GM12873 (cell line): ENCODE measurements around the gene COL23A1.

Source experiments
- TF ChIP-seq, protein P1 (sequence below): IDR thresholded peaks from 2 replicates; pipeline ENCODE4 v1.5.1; 2012; ENCODE audit warnings: low read depth, mild to moderate bottlenecking, moderate library complexity, low read length, control low read depth; ENCODE audit not compliant: insufficient read depth; ENCODE audit errors: missing control alignments

Gene COL23A1

DNA sequence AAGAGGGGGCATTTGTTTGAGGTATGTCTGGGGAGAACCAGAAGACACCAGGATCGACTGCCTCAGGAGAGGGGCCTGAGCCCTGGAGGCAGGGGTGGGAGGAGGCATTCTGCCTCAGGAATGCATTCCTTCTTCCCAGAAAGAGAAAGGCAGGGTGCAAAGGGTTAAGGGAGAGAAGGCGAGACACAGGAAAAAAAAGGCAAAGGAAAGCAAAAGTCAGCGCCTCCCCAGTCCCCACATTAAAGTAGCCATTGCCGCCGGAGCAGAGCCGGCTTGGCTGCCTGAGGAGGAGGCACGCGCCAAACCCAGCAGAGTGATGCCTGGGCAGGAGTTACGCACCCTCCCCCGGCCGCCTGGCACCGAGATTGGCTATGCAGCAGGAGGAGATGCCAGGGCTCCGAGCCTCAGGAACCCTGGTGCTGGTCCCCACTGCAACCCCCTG lies 233.7 kb downstream of the COL23A1 start:
- TF ChIP-seq, protein P1, sequence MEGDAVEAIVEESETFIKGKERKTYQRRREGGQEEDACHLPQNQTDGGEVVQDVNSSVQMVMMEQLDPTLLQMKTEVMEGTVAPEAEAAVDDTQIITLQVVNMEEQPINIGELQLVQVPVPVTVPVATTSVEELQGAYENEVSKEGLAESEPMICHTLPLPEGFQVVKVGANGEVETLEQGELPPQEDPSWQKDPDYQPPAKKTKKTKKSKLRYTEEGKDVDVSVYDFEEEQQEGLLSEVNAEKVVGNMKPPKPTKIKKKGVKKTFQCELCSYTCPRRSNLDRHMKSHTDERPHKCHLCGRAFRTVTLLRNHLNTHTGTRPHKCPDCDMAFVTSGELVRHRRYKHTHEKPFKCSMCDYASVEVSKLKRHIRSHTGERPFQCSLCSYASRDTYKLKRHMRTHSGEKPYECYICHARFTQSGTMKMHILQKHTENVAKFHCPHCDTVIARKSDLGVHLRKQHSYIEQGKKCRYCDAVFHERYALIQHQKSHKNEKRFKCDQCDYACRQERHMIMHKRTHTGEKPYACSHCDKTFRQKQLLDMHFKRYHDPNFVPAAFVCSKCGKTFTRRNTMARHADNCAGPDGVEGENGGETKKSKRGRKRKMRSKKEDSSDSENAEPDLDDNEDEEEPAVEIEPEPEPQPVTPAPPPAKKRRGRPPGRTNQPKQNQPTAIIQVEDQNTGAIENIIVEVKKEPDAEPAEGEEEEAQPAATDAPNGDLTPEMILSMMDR: no peak

DNA sequence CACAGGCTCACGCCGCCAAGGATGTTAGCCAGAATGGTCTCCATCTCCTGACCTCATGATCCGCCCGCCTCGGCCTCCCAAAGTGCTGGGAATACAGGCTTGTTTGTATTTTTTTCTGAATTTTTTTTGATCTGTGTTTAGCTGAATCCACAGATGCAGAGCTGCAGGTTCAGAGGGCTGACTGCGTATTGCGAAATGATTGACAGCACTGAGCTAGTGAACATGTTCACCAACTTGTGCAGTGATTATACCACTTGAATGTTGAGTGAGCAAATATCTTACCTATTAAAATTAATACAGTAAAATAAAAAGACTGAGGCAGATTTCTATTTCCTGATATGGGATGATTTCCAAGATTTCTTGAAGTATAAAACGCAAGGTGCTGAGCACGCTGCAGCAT lies 234.5 kb downstream of the COL23A1 start:
- TF ChIP-seq, protein P1: no peak

DNA sequence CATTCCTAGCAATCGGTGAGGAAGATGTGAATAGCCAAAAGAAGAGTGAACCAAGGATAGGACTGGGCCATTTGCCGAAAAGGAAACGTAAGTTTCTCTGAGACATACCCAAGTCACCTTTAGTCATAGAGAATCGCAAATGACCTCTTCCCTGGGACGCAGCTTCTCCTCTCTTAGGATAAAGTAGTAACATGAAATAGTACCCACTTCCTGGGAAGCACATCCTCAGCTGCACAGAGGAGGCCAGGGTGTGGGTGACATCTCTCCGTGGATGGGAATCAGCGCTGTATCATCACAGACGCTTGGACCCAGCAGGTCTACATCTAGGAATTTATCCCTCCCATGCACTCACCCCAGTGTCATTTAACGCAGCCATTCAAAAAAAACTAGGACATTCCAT lies 236.7 kb downstream of the COL23A1 start:
- TF ChIP-seq, protein P1: no peak

DNA sequence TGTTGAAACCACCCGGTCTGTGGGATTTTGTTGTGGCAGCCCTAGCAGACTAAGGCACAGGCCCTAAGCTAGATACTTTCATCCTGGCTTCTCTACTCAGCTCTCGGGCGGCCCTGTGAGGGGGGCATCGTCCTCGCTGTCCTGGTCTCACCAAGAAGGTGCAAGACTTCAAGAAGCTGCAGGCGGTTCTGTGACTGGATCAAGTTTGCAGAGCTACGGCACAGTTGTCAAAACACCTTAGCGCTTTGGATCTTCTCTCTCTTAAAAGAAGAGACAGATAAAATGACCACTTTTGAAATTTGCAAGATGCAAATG lies 238.2 kb downstream of the COL23A1 start:
- TF ChIP-seq, protein P1: no peak

DNA sequence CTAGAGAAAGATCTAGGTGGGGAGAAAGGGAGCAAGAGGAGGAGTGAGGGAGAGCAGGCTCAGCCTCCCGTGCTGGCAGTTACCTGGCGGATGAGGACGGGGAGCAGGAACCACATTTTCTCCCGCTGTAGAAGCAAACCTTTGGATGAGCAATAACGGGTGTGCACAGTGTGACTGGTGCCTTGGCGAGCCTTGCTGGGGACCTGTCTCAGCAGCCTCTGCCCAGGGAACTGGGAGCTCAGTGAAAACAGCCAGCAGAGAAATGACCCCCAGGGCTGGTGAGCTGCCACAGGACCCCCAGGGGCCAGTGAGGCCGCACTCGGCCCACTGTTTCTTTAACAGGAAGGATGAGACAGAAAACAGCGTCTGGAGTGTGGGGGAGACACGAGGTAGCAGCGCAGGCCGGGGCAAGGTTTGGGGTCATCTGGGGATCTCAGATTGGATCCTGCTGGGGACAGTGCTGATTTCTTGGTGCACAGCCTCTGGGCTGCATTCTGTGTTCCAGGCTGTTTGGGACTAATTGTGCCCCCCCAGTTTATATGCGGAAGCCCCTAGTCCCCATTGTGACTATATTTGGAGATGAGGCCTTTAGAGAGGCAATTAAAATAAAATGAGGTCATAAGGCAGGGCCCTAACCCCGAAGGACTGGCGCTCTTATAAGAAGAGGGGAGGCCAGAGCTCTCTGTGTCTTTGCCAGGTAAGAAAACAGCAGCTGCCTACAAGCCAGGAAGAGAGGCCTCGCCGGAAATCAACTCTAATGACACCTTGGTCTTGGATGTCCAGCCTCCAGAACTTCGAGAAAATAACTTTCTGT lies 238.8 kb downstream of the COL23A1 start:
- TF ChIP-seq, protein P1: no peak

DNA sequence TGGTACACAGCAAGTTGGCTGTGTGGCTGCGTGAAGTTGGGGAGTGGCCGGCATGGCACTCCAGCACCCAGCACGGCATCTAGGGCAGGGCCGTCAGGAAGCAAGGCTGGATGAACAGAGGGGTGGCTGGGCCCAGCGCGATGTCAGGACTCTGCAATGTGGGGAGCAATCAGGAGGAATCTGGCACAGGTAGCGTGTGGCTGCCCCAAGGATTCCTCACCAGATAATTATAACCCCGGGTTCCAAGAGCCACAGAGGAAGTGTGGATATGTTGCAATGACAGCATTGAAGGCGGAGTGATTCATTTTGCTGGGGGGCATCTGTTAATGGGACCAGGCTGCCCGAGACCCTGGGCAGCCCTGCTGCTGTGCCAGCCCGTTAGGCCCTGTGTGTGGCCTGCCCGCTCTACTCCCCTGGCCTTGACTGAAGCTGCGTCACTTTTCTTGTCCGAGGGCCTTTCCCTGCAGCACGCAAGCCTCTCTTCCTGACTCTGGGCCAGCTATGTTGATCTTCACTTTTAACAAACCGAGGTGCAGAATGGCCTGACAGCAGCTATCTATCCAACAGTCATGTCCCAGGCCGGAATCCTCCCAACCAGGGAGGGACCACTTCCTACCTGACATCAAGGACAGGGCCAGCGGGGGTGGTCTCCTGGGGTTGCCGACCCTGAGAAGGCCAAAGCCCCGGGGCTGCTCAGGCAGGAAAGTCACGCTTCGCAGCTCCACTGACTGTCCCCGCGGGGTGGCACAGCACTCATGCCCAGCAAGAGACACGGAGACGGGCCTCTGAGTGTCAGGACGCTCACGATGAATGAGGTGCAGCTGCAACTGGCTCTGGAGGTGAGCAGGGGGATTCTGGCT lies 239.6 kb downstream of the COL23A1 start:
- TF ChIP-seq, protein P1: no peak

DNA sequence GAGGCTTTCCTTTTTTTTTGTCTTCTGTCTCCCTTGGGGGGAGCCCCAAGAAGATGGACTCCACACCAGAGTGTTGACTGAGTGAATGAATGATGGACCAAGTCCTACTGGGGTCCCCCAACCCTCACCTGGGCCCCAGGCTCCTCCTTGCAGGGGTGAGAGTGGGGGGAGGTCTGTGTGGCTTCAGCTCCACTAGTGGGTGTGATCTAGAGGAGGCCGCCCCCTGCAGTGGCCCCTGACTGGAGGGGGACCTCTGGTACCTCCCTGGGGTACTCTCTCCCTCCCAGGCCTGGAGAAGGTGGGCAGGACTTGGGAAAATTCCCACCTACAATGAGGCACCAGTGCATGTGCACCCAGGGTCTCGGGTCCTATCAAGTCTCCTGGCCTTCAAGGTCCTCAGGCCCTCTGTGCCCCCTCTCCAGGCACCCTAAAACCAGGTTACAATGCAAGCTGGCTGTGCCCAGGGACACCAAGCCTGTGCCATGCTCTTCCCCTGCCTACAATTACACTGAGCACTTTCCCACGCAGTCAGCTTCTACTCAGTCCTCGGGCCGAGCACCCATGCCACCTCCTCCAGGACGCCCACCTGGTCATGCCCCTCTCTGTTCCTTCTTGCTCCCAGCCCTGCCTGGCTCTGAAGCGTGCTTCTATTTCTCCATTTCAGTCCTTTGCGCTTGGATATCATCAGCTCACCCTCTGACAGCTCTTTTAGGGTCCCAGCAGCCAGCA lies 240.4 kb downstream of the COL23A1 start:
- TF ChIP-seq, protein P1: no peak
